NT2/D1 (cell line): Measurements from ENCODE around the gene EMC9.

Experiments used
- SUZ12 ChIP-seq: IDR thresholded peaks from 2 replicates; pipeline ENCODE4 v1.6.1; 2011; ENCODE audit not compliant: insufficient read length, insufficient read depth; ENCODE audit errors: extremely low read depth
- YY1 ChIP-seq: IDR thresholded peaks from 2 replicates; pipeline ENCODE4 v1.6.1; 2011; ENCODE audit not compliant: insufficient read length, insufficient read depth
- ZNF274 ChIP-seq: IDR thresholded peaks from 2 replicates; pipeline ENCODE4 v1.6.1; 2011; ENCODE audit warnings: mild to moderate bottlenecking, low read depth, low read length

- no peak for TF ChIP-seq ZNF274
- no peak for TF ChIP-seq YY1
- no peak for TF ChIP-seq SUZ12
Measured at GRCh38 chr14:24129410-24129998, 11.9 kb downstream of the EMC9 start.
